ENCODE data around the gene CCR7. TPM values are rescaled to one million over a fixed set of nuclear protein-coding genes. Genes with fewer than 3 reads are reported as not detected.
A peak's percentile ranks its signal among the peaks of the same experiment; 100 is the strongest.

Gene CCR7
- total RNA-seq, 8 experiments from 2014 or later: 0.32 to 1.6 (median 0.50) TPM; not detected in 1

GRCh38 chr17:40557531-40558299 lies 7.6 kb downstream of the CCR7 start:
- H3K4me1 ChIP-seq (replicated peaks in 1 of 2): peaks cover 28 to 41% of the 10 kb centered on the region in 2 donors
- ATAC-seq (replicated peaks in 6 of 8): no peak

GRCh38 chr17:40556884-40557414 lies 8.3 kb downstream of the CCR7 start:
- Histone ChIP-seq H3K4me1 (replicated peaks in 1 of 2) (peaks cover 36 to 48% of the 10 kb centered on the region in 2 donors), H3K4me3 (no peak overlapping the region), H3K27ac (peak overlapping the region; percentile 42 to 69)
- 0 to 10% (median 0%) methylated on average over 1 to 3 of the region's 16 CpGs; no CpG with 5 or more reads in 7 of the 10 experiments for WGBS, 10 experiments
- in situ Hi-C loops (cut with MboI; ENCODE audit: low pct_unique_long_range_greater_than_20kb in 2 of 9, low sequenced_read_pairs in 9 of 9, unreplicated experiment in 9 of 9): loop anchor here in 1 of 9 experiments (25.0 kb wide), 1 partner anchor 195 kb away; the partner anchor contains the start of gene GJD3
- peak in 5 of 8 experiments; percentile 16 to 80 (median 74) for ATAC-seq (replicated peaks in 6 of 8)

More at GRCh38 chr17:40557531-40558299, 7.6 kb downstream of the CCR7 start:
- peak overlapping the region in 1 of 2 donors; percentile 69 for H3K27ac ChIP-seq
- H3K4me3 ChIP-seq: no peak overlapping the region
- 29 to 100% (median 95%) methylated on average over 1 to 2 of the region's 6 CpGs; no CpG with 5 or more reads in 4 of the 10 experiments for WGBS, 10 experiments
- in situ Hi-C loops (cut with MboI; ENCODE audit: low pct_unique_long_range_greater_than_20kb in 2 of 9, low sequenced_read_pairs in 9 of 9, unreplicated experiment in 9 of 9): loop anchor here in 1 of 9 experiments (25.0 kb wide), 1 partner anchor 195 kb away; the partner anchor contains the start of gene GJD3

GRCh38 chr17:40556198-40556661 lies 9.0 kb downstream of the CCR7 start:
- Histone ChIP-seq H3K4me1 (replicated peaks in 1 of 2) (peaks cover 39 to 52% of the 10 kb centered on the region in 2 donors), H3K27ac (no peak overlapping the region), H3K4me3 (no peak overlapping the region)
- in situ Hi-C loops (cut with MboI; ENCODE audit: low pct_unique_long_range_greater_than_20kb in 2 of 9, low sequenced_read_pairs in 9 of 9, unreplicated experiment in 9 of 9): loop anchor here in 1 of 9 experiments (25.0 kb wide), 1 partner anchor 194 kb away; the partner anchor contains the start of gene GJD3
- ATAC-seq (replicated peaks in 6 of 8): no peak
- WGBS, 10 experiments: 71 to 100% (median 100%) methylated on average over 1 of the region's 1 CpG; no CpG with 5 or more reads in 4 of the 10 experiments

- in situ Hi-C loops (cut with MboI; ENCODE audit: low pct_unique_long_range_greater_than_20kb in 2 of 9, low sequenced_read_pairs in 9 of 9, unreplicated experiment in 9 of 9): loop anchor here in 1 of 9 experiments (25.0 kb wide), 1 partner anchor 193 kb away; the partner anchor contains the start of gene GJD3
- 85 to 100% (median 90%) methylated on average over 1 to 17 of the region's 26 CpGs; no CpG with 5 or more reads in 1 of the 10 experiments for WGBS, 10 experiments
- H3K4me1 ChIP-seq (replicated peaks in 1 of 2): peaks cover 39 to 53% of the 10 kb centered on the region in 2 donors
- H3K27ac ChIP-seq: no peak overlapping the region
- no peak for ATAC-seq (replicated peaks in 6 of 8)
- H3K4me3 ChIP-seq: no peak overlapping the region
These were observed 9.7 kb downstream of the CCR7 start for GRCh38 chr17:40555296-40556190.

GRCh38 chr17:40554646-40555295 lies 10.5 kb downstream of the CCR7 start:
- H3K4me1 ChIP-seq (replicated peaks in 1 of 2): peaks cover 37 to 54% of the 10 kb centered on the region in 2 donors

GRCh38 chr17:40553694-40554534 lies 11.4 kb downstream of the CCR7 start:
- Histone ChIP-seq H3K4me3 (no peak overlapping the region), H3K27ac (peak overlapping the region in 1 of 2 donors; percentile 69), H3K4me1 (replicated peaks in 1 of 2) (peaks cover 46 to 61% of the 10 kb centered on the region in 2 donors)
- peak in 7 of 8 experiments; percentile 18 to 63 (median 53) for ATAC-seq (replicated peaks in 6 of 8)
- in situ Hi-C loops (cut with MboI; ENCODE audit: low pct_unique_long_range_greater_than_20kb in 2 of 9, low sequenced_read_pairs in 9 of 9, unreplicated experiment in 9 of 9): loop anchor here in 1 of 9 experiments (25.0 kb wide), 1 partner anchor 192 kb away; the partner anchor contains the start of gene GJD3
- WGBS, 10 experiments: 3 to 100% (median 69%) methylated on average over 1 to 14 of the region's 19 CpGs; no CpG with 5 or more reads in 1 of the 10 experiments

More at GRCh38 chr17:40554646-40555295, 10.5 kb downstream of the CCR7 start:
- Histone ChIP-seq H3K27ac (no peak overlapping the region), H3K4me3 (no peak overlapping the region)
- ATAC-seq (replicated peaks in 6 of 8): no peak
- in situ Hi-C loops (cut with MboI; ENCODE audit: low pct_unique_long_range_greater_than_20kb in 2 of 9, low sequenced_read_pairs in 9 of 9, unreplicated experiment in 9 of 9): loop anchor here in 1 of 9 experiments (25.0 kb wide), 1 partner anchor 192 kb away; the partner anchor contains the start of gene GJD3
- WGBS, 10 experiments: 80 to 100% (median 95%) methylated on average over 1 to 18 of the region's 27 CpGs; no CpG with 5 or more reads in 2 of the 10 experiments

- ATAC-seq (replicated peaks in 6 of 8): peak in 3 of 8 experiments; percentile 13 to 36 (median 29)
- in situ Hi-C loops (cut with MboI; ENCODE audit: low pct_unique_long_range_greater_than_20kb in 2 of 9, low sequenced_read_pairs in 9 of 9, unreplicated experiment in 9 of 9): loop anchor here in 1 of 9 experiments (25.0 kb wide), 1 partner anchor 191 kb away; the partner anchor contains the start of gene GJD3
- WGBS, 10 experiments: 40 to 100% (median 77%) methylated on average over 1 to 8 of the region's 12 CpGs; no CpG with 5 or more reads in 1 of the 10 experiments
- Histone ChIP-seq H3K4me1 (replicated peaks in 1 of 2) (peaks cover 46 to 58% of the 10 kb centered on the region in 2 donors), H3K27ac (no peak overlapping the region), H3K4me3 (no peak overlapping the region)
These were observed 12.2 kb downstream of the CCR7 start for GRCh38 chr17:40552806-40553693.

GRCh38 chr17:40551879-40552768 lies 13.1 kb downstream of the CCR7 start:
- peak in 5 of 8 experiments; percentile 7 to 43 (median 21) for ATAC-seq (replicated peaks in 6 of 8)
- in situ Hi-C loops (cut with MboI; ENCODE audit: low pct_unique_long_range_greater_than_20kb in 2 of 9, low sequenced_read_pairs in 9 of 9, unreplicated experiment in 9 of 9): loop anchor here in 1 of 9 experiments (25.0 kb wide), 1 partner anchor 190 kb away; the partner anchor contains the start of gene GJD3
- 12 to 90% (median 73%) methylated on average over 1 to 18 of the region's 32 CpGs; no CpG with 5 or more reads in 1 of the 10 experiments for WGBS, 10 experiments
- Histone ChIP-seq H3K27ac (peak overlapping the region in 1 of 2 donors; percentile 17), H3K4me1 (replicated peaks in 1 of 2) (peaks cover 42 to 58% of the 10 kb centered on the region in 2 donors), H3K4me3 (no peak overlapping the region)

- in situ Hi-C loops (cut with MboI; ENCODE audit: low pct_unique_long_range_greater_than_20kb in 2 of 9, low sequenced_read_pairs in 9 of 9, unreplicated experiment in 9 of 9): loop anchor here in 1 of 9 experiments (25.0 kb wide), 1 partner anchor 189 kb away; the partner anchor contains the start of gene GJD3
- peak in 2 of 8 experiments; percentile 49 to 54 for ATAC-seq (replicated peaks in 6 of 8)
- 14 to 100% (median 84%) methylated on average over 1 to 3 of the region's 6 CpGs for WGBS, 10 experiments
- H3K4me3 ChIP-seq: no peak overlapping the region
- H3K27ac ChIP-seq: no peak overlapping the region
- H3K4me1 ChIP-seq (replicated peaks in 1 of 2): peaks cover 34 to 51% of the 10 kb centered on the region in 2 donors
These were observed 14.0 kb downstream of the CCR7 start for GRCh38 chr17:40551091-40551878.

Data from motor neuron (in vitro differentiated cells).